GM12872 (cell line): ENCODE data around the gene TCF3.

Source experiments
- TF ChIP-seq, protein P1 (sequence below): IDR thresholded peaks from 3 replicates; pipeline ENCODE4 v1.5.1; 2011; ENCODE audit warnings: low read depth, mild to moderate bottlenecking, low read length, moderate library complexity; ENCODE audit not compliant: insufficient read depth

TCF3 gene

DNA sequence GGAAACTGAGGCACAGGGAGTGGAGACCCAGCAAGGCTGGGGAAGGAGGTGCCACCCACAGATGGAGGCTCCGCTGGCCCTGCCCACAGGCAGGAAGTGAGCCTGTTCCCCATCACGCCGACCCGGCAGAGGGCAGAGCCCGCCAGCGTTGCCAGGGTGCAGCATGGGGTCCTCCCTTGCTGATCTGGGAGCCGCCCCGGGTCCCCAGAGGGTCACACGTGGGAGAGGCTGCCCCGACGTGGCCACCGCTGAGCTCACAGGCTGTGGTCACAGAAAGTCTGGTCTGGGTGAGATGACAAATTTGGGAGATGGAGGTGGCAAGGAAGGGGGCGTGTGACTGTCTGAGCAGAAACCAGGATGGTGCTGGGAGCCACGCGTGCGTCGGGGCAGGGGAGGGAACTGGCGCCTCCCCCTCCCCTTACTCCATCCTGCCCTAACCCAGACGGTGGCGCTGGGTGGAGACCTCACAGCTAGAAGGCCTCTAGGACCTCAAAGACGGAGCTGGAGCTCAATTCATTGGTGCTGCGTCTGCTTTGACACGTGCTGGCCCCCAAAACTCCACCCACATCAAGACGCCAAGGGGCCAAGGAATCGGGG is 92.0 kb downstream of the TCF3 start:
- TF ChIP-seq, protein P1, sequence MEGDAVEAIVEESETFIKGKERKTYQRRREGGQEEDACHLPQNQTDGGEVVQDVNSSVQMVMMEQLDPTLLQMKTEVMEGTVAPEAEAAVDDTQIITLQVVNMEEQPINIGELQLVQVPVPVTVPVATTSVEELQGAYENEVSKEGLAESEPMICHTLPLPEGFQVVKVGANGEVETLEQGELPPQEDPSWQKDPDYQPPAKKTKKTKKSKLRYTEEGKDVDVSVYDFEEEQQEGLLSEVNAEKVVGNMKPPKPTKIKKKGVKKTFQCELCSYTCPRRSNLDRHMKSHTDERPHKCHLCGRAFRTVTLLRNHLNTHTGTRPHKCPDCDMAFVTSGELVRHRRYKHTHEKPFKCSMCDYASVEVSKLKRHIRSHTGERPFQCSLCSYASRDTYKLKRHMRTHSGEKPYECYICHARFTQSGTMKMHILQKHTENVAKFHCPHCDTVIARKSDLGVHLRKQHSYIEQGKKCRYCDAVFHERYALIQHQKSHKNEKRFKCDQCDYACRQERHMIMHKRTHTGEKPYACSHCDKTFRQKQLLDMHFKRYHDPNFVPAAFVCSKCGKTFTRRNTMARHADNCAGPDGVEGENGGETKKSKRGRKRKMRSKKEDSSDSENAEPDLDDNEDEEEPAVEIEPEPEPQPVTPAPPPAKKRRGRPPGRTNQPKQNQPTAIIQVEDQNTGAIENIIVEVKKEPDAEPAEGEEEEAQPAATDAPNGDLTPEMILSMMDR = no peak
